Measurements from ENCODE around the gene ARHGAP26. TPM values are rescaled to one million over a fixed set of nuclear protein-coding genes. Genes with fewer than 3 reads are reported as not detected.

ARHGAP26 gene
- total RNA-seq, 1 donor from 2014 or later, result 20.1 TPM

- peaks cover 6% of the 10 kb centered on the region for H3K27me3 Mint-ChIP-seq (ENCODE audit: unreplicated experiment)
- H3K9me3 Mint-ChIP-seq (ENCODE audit: unreplicated experiment), result no peaks in the 10 kb centered on the region
- no peaks in the 10 kb centered on the region for H3K36me3 Mint-ChIP-seq (ENCODE audit: unreplicated experiment)
- no peak overlapping the region for H3K4me3 Mint-ChIP-seq (ENCODE audit: unreplicated experiment)
- H3K4me1 Mint-ChIP-seq (ENCODE audit: low read depth, unreplicated experiment), result peaks cover 29% of the 10 kb centered on the region
- TF ChIP-seq, protein P1, sequence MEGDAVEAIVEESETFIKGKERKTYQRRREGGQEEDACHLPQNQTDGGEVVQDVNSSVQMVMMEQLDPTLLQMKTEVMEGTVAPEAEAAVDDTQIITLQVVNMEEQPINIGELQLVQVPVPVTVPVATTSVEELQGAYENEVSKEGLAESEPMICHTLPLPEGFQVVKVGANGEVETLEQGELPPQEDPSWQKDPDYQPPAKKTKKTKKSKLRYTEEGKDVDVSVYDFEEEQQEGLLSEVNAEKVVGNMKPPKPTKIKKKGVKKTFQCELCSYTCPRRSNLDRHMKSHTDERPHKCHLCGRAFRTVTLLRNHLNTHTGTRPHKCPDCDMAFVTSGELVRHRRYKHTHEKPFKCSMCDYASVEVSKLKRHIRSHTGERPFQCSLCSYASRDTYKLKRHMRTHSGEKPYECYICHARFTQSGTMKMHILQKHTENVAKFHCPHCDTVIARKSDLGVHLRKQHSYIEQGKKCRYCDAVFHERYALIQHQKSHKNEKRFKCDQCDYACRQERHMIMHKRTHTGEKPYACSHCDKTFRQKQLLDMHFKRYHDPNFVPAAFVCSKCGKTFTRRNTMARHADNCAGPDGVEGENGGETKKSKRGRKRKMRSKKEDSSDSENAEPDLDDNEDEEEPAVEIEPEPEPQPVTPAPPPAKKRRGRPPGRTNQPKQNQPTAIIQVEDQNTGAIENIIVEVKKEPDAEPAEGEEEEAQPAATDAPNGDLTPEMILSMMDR (IDR thresholded peaks at IDR 0.05; ENCODE audit: partially characterized antibody, unreplicated experiment), result no peak
- DNase-seq, result no peak
- no peak overlapping the region for H3K27ac Mint-ChIP-seq (ENCODE audit: unreplicated experiment)
These were observed 391.8 kb downstream of the ARHGAP26 start for GRCh38 chr5:143161885-143162540.

GRCh38 chr5:143162810-143163209 lies 392.6 kb downstream of the ARHGAP26 start:
- peaks cover 6% of the 10 kb centered on the region for H3K27me3 Mint-ChIP-seq (ENCODE audit: unreplicated experiment)
- H3K9me3 Mint-ChIP-seq (ENCODE audit: unreplicated experiment), result no peaks in the 10 kb centered on the region
- TF ChIP-seq, protein P1 (IDR thresholded peaks at IDR 0.05; ENCODE audit: partially characterized antibody, unreplicated experiment), result no peak
- no peak overlapping the region for H3K27ac Mint-ChIP-seq (ENCODE audit: unreplicated experiment)
- no peak for DNase-seq
- H3K4me1 Mint-ChIP-seq (ENCODE audit: low read depth, unreplicated experiment), result peaks cover 32% of the 10 kb centered on the region
- no peak overlapping the region for H3K4me3 Mint-ChIP-seq (ENCODE audit: unreplicated experiment)
- no peaks in the 10 kb centered on the region for H3K36me3 Mint-ChIP-seq (ENCODE audit: unreplicated experiment)

DNA sequence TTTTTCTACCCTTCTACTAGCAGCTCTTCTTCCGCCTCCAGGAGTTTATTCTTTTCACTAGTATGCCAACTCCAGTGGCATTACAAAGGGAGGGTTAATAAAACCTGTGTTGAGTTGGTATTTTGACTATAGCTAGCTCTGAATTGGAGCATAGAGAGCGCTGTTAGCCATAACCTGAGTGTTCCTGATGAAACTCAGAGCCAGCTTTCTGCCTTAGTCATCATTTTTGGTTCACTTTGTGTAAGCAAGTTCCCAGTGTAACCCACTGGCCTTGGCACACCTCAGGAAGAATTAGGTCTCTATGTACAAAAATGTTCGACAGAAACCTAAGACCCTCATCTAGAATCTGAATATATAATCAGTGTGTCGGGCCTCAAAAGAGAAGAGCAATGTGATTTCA lies 394.4 kb downstream of the ARHGAP26 start:
- Mint-ChIP-seq H3K4me3 (ENCODE audit: unreplicated experiment) (no peak overlapping the region), H3K4me1 (ENCODE audit: low read depth, unreplicated experiment) (peaks cover 26% of the 10 kb centered on the region), H3K27me3 (ENCODE audit: unreplicated experiment) (peaks cover 6% of the 10 kb centered on the region), H3K9me3 (ENCODE audit: unreplicated experiment) (no peaks in the 10 kb centered on the region), H3K36me3 (ENCODE audit: unreplicated experiment) (no peaks in the 10 kb centered on the region), H3K27ac (ENCODE audit: unreplicated experiment) (no peak overlapping the region)
- TF ChIP-seq, protein P1 (IDR thresholded peaks at IDR 0.05; ENCODE audit: partially characterized antibody, unreplicated experiment), result no peak
- DNase-seq, result no peak

DNA sequence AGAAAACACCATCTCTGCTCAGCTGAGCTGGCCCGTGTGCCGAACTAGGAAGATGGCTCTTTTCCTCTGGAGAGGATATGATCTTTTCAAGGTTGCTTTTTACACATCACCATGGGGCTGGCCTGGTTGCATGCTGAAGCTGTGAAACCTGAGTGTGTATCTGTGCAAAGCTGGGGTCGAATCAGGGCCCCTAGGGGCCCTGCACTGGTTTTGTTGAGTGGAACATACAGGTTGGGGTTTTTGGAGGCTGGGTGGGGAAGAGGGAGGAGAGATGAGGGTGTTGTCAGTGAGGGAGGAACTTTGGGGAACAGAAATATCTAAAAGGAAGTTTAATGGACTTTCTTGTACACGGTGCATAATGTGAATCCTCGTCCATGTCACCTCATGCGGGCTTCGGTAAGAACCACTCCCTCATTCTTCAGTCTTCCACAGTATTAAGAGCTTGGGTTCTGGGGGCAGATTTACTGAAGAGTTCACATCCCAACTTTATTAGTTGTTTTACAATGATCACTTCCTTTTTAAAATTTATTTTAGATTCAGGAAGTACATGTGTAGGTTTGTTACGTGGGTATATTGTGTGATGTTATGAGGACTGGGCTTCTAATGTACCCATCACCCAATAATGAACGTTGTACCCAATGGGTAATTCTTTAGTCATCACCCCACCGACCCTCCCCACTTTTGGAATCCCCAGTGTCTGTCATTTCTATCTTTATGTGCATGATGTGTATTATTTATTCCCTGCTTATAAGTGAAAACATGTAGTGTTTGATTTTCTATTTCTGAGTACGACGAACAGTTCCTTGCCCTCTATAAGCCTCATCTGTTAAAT lies 395.1 kb downstream of the ARHGAP26 start:
- H3K27me3 Mint-ChIP-seq (ENCODE audit: unreplicated experiment), result peaks cover 6% of the 10 kb centered on the region
- no peak for DNase-seq
- no peak overlapping the region for H3K27ac Mint-ChIP-seq (ENCODE audit: unreplicated experiment)
- H3K4me3 Mint-ChIP-seq (ENCODE audit: unreplicated experiment), result no peak overlapping the region
- no peaks in the 10 kb centered on the region for H3K36me3 Mint-ChIP-seq (ENCODE audit: unreplicated experiment)
- H3K9me3 Mint-ChIP-seq (ENCODE audit: unreplicated experiment), result no peaks in the 10 kb centered on the region
- H3K4me1 Mint-ChIP-seq (ENCODE audit: low read depth, unreplicated experiment), result peaks cover 27% of the 10 kb centered on the region
- TF ChIP-seq, protein P1 (IDR thresholded peaks at IDR 0.05; ENCODE audit: partially characterized antibody, unreplicated experiment), result no peak

- DNase-seq, result no peak
- no peak overlapping the region for H3K4me3 Mint-ChIP-seq (ENCODE audit: unreplicated experiment)
- no peaks in the 10 kb centered on the region for H3K9me3 Mint-ChIP-seq (ENCODE audit: unreplicated experiment)
- TF ChIP-seq, protein P1 (IDR thresholded peaks at IDR 0.05; ENCODE audit: partially characterized antibody, unreplicated experiment), result no peak
- peaks cover 6% of the 10 kb centered on the region for H3K27me3 Mint-ChIP-seq (ENCODE audit: unreplicated experiment)
- H3K4me1 Mint-ChIP-seq (ENCODE audit: low read depth, unreplicated experiment), result peaks cover 24% of the 10 kb centered on the region
- no peaks in the 10 kb centered on the region for H3K36me3 Mint-ChIP-seq (ENCODE audit: unreplicated experiment)
- H3K27ac Mint-ChIP-seq (ENCODE audit: unreplicated experiment), result no peak overlapping the region
These were observed 395.9 kb downstream of the ARHGAP26 start for GRCh38 chr5:143166090-143166489.

Measured in glutamatergic neuron (in vitro differentiated cells).